Right cardiac atrium (tissue), 5 donors: Measurements from ENCODE around the gene GADD45B. TPM values are rescaled to one million over a fixed set of nuclear protein-coding genes. Genes with fewer than 3 reads are reported as not detected.
"Not testable (repeated sequence)": the region's sequence is repeated elsewhere in the genome, so short reads cannot be mapped to it uniquely, and the experiment has no call there.

Experiments used
- ATAC-seq, 2 donors: fragments of 200-7000 bp; cut with Tn5 transposase; one replicate each; pipeline versions ENCODE4 v1.8.0 to v1.9.1; 2020; ENCODE audit warnings: moderate library complexity in 2 of 2, mild to moderate bottlenecking in 1 of 2
- DNase-seq, 3 donors: peaks; one replicate each; pipeline ENCODE4 v3.0.0-alpha.2; 2020
- H3K27ac ChIP-seq: one replicate; pipeline ENCODE4 v1.5.1; 2013; ENCODE audit warnings: mild to moderate bottlenecking, low read length, control low read depth, moderate library complexity
- H3K27me3 ChIP-seq: one replicate; pipeline ENCODE4 v1.6.1; 2013; ENCODE audit not compliant: control insufficient read depth, insufficient read depth
- H3K4me1 ChIP-seq: one replicate; pipeline ENCODE4 v1.6.1; 2013; ENCODE audit warnings: low read length; ENCODE audit not compliant: control insufficient read depth, insufficient read depth
- H3K4me3 ChIP-seq: one replicate; pipeline ENCODE4 v1.5.1; 2013; ENCODE audit warnings: low read length, control low read depth
- H3K9me3 ChIP-seq: one replicate; pipeline ENCODE4 v1.6.1; 2013; ENCODE audit warnings: low read length; ENCODE audit not compliant: control insufficient read depth
- WGBS: extraction: QIAGEN DNeasy Blood & Tissue Kit; methylation state at CpG from one replicate; pipeline ENCODE4 v1.1.7; 2013; 5-methylcytosine and 5-hydroxymethylcytosine counted together
- intact Hi-C, 4 donors: fragments of 100-400 bp; cut with DNase I; formaldehyde crosslinking; loops; one replicate each; pipeline versions ENCODE4 v1.11.0 to v1.14.0; 2022 to 2023
- microRNA-seq, 2 donors: library from miRNA; unstranded; fragments of <30 nt; microRNA quantifications; one replicate each; pipeline ENCODE4 v1.2.0, GENCODE V29; 2020 to 2021
- polyA plus RNA-seq: library from polyadenylated mRNA; stranded (reverse); fragments of 200-250 nt; gene quantifications from one replicate; pipeline ENCODE4 v1.2.3, GENCODE V29; 2013
- total RNA-seq, 4 donors: library from RNA; stranded (reverse); fragmentation: NEBNext Ultra II Directional; extraction: Animal tissue kit (Norgen Biotek cat#: 25700); gene quantifications; one replicate each; pipeline ENCODE4 v1.2.1, GENCODE V29; 2021
- donor health status: healthy with polysubstance abuse.
- donor health status: DM: no; HTN: yes; CAD: no.
- donor health status: DM: no; HTN: no; CAD: no.
- donor health status: DM: no; HTN: yes; CAD: no; lungs with severe emphysema.
- donor health status: DM: yes; HTN: yes; CAD: no.

The GADD45B gene
- total and polyA plus RNA-seq, 5 donors, result 52.4 to 205 (median 104) TPM

DNA sequence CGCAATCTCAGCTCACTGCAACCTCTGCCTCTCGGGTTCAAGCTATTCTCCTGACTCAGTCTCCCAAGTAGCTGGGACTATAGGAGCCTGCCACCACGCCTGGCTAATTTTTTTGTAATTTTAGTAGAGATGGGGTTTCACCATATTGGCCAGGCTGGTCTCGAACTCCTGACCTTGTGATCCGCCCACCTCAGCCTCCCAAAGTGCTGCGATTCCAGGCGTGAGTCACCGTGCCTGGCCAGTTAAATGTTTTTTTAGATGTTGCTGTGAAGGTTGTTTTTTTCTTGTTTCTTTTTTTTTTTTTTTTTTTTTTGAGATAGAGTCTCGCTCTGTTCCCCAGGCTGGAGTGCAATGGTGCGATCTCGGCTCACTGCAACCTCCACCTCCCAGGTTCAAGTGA is 42.9 kb downstream of the GADD45B start:
- 84% methylated on average over 11 of the region's 11 CpGs for whole genome bisulfite sequencing
- H3K4me3 ChIP-seq, H3K4me1 ChIP-seq, ATAC-seq, DNase-seq, intact Hi-C loops, H3K9me3 ChIP-seq, H3K27ac ChIP-seq, H3K27me3 ChIP-seq: not testable (repeated sequence)

DNA sequence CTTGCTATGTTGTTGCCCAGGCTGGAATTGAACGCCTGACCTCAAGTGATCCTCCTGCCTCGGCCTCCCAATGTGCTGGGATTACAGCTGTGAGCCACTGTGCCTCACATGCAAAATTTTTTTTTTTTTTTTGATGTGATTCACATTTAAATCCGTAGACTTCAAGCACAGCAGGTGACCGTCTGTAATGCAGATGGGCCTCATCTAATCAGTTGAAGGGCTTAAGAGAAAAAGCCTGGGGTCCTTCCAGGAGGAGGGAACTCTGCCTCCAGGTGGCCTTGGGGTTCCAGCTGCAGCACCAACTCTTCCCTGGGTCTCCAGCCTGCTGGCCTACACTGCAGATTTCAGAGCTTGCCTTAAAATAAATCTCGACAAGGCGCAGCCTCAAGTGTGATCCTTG is 43.6 kb downstream of the GADD45B start:
- no peak for ATAC-seq
- no peaks in the 10 kb centered on the region for H3K4me1 ChIP-seq
- no peaks in the 10 kb centered on the region for H3K27me3 ChIP-seq
- no peak overlapping the region for H3K4me3 ChIP-seq
- H3K9me3 ChIP-seq, result no peaks in the 10 kb centered on the region
- intact Hi-C loops, result no loop called here
- no peak overlapping the region for H3K27ac ChIP-seq
- peak in 1 of 3 donors; percentile 8 for DNase-seq
- 90% methylated on average over 6 of the region's 6 CpGs for WGBS

DNA sequence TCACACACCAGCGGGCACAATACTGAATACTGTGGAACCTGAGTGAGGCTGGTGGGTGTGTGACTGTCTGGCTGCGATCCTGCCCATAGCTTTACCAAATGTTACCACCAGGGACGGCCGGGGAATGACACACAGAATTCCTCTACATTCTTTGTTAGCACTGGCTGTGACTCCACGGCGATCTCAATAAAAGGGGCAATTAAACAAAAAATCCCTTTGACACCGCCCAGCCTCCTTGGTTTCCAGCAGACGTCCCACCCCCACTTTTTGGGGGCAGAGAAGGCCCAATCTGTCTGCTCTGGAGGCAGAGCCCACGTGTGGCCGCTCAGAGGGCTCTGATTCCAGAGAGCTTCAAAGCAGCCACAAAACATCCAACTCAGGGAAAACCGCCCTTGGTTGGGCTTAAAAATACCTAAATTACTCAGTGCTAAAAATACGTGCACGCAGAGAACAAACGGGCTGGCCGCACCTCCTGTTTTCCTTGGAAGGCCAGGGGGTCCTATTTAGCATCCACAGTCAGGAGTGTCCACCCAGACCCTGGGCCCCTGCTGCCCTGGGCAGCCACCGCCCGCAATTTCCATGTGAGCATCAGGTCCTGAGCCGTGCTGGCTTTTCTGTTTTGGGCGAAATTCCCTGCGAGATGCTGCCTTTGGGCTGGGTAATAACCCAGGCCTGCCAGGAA is 47.8 kb downstream of the GADD45B start:
- Histone ChIP-seq H3K4me1 (no peaks in the 10 kb centered on the region), H3K4me3 (no peak overlapping the region), H3K9me3 (no peaks in the 10 kb centered on the region), H3K27me3 (no peaks in the 10 kb centered on the region), H3K27ac (no peak overlapping the region)
- DNase-seq, result peak in 2 of 3 donors; percentile 33 to 39
- 63% methylated on average over 20 of the region's 20 CpGs for WGBS
- no peak for ATAC-seq
- intact Hi-C loops, result no loop called here

DNA sequence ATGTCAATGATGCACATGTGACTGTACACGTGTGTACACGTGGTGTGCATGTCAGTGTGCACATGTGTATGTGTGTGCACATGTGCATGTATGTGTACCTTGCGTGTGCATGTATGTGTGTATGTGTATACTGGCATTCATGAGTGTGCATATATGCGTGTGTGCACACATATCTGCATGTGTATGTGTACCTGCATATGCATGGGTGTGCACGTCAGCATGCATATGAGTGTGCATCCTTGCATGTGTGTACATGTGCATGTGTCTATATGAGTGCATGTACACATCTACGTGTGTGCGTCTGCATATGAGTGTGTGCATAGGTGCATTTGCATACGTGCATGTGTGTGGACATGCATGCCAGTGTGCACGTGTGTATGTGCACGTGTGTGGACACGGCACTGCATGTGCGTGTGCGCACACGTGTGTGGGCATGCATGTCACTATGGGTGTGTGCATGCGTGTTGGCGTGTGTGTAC is 48.5 kb downstream of the GADD45B start:
- Histone ChIP-seq H3K4me1 (no peaks in the 10 kb centered on the region), H3K27me3 (no peaks in the 10 kb centered on the region), H3K27ac (no peak overlapping the region), H3K9me3 (no peaks in the 10 kb centered on the region), H3K4me3 (no peak overlapping the region)
- 93% methylated on average over 16 of the region's 16 CpGs for WGBS
- DNase-seq (no peak), ATAC-seq (peak in 1 of 2 donors; percentile 8)
- intact Hi-C loops, result no loop called here

DNA sequence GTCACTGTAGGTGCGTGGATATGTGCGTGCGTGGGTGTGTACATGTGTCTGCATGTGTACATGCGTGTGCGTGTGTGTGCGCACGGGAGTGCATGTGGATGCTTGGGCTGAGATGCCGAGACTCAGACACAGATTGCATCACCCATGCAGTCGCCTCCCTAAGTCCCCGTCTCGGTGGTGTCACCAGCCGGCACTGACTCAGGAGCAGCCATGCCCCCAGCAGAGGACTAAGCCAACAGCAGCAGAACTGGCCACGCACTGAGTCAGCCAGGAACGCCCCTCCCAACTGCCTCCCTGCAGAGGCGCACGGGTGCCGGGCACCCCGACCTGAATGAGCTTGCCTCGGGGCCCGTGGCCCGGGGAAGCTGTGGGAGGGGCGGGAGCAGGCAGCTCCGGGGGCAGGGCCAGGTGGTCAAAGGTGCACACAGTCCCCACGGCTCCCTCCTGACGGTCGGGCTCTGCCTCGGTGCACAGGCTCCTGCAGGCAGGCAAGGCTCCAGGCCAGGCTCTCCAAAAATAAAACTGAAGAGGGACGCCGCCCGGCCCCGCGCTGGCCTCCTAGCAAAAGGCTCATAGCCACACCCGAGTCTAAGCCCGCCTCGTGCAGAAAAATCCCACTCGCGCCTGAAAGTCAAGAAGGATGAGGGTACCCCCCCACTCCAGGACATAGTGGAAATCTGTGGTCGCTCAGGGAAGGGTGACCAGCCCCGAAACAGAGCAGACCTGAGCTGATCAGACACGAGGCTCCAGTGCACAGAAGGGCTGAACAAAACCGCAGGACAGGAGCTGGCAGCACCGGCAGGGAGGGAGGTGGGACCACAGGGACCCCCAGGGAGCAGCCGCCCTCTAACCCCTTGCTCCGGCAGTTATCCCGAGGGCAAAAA is 49.2 kb downstream of the GADD45B start:
- intact Hi-C loops, result no loop called here
- Histone ChIP-seq H3K27me3 (no peaks in the 10 kb centered on the region), H3K27ac (no peak overlapping the region), H3K4me3 (no peak overlapping the region), H3K4me1 (no peaks in the 10 kb centered on the region), H3K9me3 (no peaks in the 10 kb centered on the region)
- ATAC-seq, result peak; percentile 31 to 33
- 49% methylated on average over 45 of the region's 45 CpGs for WGBS
- peak; percentile 39 to 72 (median 69) for DNase-seq

DNA sequence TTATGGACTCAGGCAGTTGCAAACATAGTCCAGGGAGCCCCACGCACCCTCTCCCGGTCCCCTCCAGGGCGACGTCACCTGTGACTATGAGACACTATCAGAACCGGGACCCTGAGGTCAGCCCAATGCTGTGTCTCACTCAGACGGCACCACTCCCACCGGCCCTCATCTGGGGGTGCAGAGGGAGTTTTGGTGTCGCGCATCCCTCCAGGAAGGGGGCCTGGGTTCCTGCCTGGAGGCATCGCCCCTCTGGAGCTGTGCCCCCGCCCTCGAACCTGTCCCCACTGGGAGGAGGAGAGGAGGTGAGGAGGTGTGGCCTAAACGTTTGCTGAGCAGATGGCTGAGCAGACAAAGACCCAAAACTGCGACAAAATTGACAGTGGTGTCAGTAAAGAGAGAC is 51.2 kb downstream of the GADD45B start:
- peak in 2 of 3 donors; percentile 17 to 47 for DNase-seq
- H3K4me1 ChIP-seq, result no peaks in the 10 kb centered on the region
- no peaks in the 10 kb centered on the region for H3K9me3 ChIP-seq
- H3K27ac ChIP-seq, result no peak overlapping the region
- ATAC-seq, result no peak
- no peaks in the 10 kb centered on the region for H3K27me3 ChIP-seq
- no peak overlapping the region for H3K4me3 ChIP-seq
- 88% methylated on average over 14 of the region's 14 CpGs for WGBS
- intact Hi-C loops, result no loop called here

DNA sequence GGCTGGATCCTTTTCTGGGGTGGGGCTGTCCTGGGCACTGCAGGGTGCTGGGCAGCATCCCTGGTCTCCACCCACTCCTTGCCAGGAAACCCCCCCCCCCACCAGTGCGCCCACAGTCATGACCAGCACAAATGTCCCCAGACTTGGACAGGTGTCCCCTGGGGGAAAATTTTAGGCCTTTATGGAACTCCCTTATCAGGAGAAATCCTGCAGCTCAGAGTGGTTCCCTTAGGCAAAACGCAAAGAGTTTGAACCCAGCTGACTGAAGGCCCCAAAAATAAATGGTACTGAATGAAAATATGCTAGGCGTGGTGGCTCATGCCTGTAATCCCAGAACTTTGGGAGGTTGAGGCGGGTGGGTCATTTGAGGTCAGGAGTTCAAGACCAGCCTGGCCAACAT is 51.8 kb downstream of the GADD45B start:
- DNase-seq (peak in 1 of 3 donors; percentile 35), ATAC-seq (peak in 1 of 2 donors; percentile 16)
- WGBS, result 88% methylated on average over 4 of the region's 4 CpGs
- Histone ChIP-seq H3K4me1 (no peaks in the 10 kb centered on the region), H3K27me3 (no peaks in the 10 kb centered on the region), H3K4me3 (no peak overlapping the region), H3K9me3 (no peaks in the 10 kb centered on the region), H3K27ac (no peak overlapping the region)
- intact Hi-C loops, result no loop called here

Small RNA genes within 50 kb of the gene (microRNA-seq; reads per million reads assigned to microRNA genes)
- 0 reads per million in 2 donors for gene MIR7108

Other genes starting within 250 kb of the GADD45B start
- 10 to 100 TPM; 39.9 to 51.8 (median 45.8) TPM for gene PLEKHJ1, start 239.8 kb upstream of the GADD45B start, total RNA-seq
- 65.2 TPM for gene PLEKHJ1, start 239.8 kb upstream of the GADD45B start, polyA plus RNA-seq
- 10 to 100 TPM; 30.0 to 34.9 (median 33.1) TPM for gene SF3A2, start 239.3 kb upstream of the GADD45B start, total RNA-seq
- gene SF3A2, start 239.3 kb upstream of the GADD45B start, polyA plus RNA-seq, result 26.4 TPM
- gene AMH, start 226.8 kb upstream of the GADD45B start, total RNA-seq, result 1 to 10 TPM in 2 of 4 donors, under 1 TPM in 2; 0.31 to 1.6 (median 1.1) TPM
- 0.36 TPM for gene AMH, start 226.8 kb upstream of the GADD45B start, polyA plus RNA-seq
- gene JSRP1, start 219.7 kb upstream of the GADD45B start, total RNA-seq, result not detected
- 0.75 TPM for gene JSRP1, start 219.7 kb upstream of the GADD45B start, polyA plus RNA-seq
- 1 to 10 TPM; 1.0 to 3.1 (median 1.7) TPM for gene PEAK3, start 194.0 kb upstream of the GADD45B start, total RNA-seq
- gene PEAK3, start 194.0 kb upstream of the GADD45B start, polyA plus RNA-seq, result 0.84 TPM
- gene LINGO3, start 168.0 kb upstream of the GADD45B start, total RNA-seq, result not detected
- gene LINGO3, start 168.0 kb upstream of the GADD45B start, polyA plus RNA-seq, result not detected
- gene LSM7, start 147.5 kb upstream of the GADD45B start, total RNA-seq, result 10 to 100 TPM; 33.0 to 49.9 (median 41.4) TPM
- 123 TPM for gene LSM7, start 147.5 kb upstream of the GADD45B start, polyA plus RNA-seq
- gene SPPL2B, start 147.4 kb upstream of the GADD45B start, total RNA-seq, result 10 to 100 TPM; 27.1 to 40.2 (median 31.8) TPM
- gene SPPL2B, start 147.4 kb upstream of the GADD45B start, polyA plus RNA-seq, result 28.1 TPM
- gene TMPRSS9, start 115.9 kb upstream of the GADD45B start, total RNA-seq, result under 1 TPM in 2 of 4 donors, not detected in 2; 0.09 to 0.12 TPM
- gene TMPRSS9, start 115.9 kb upstream of the GADD45B start, polyA plus RNA-seq, result not detected
- 10 to 100 TPM; 73.9 to 91.2 (median 81.2) TPM for gene TIMM13, start 48.5 kb upstream of the GADD45B start, total RNA-seq
- 69.6 TPM for gene TIMM13, start 48.5 kb upstream of the GADD45B start, polyA plus RNA-seq
- 10 to 100 TPM in 3 of 4 donors, 1 to 10 TPM in 1; 9.6 to 21.6 (median 14.9) TPM for gene LMNB2, start 19.2 kb upstream of the GADD45B start, total RNA-seq
- gene LMNB2, start 19.2 kb upstream of the GADD45B start, polyA plus RNA-seq, result 12.1 TPM
- 10 to 100 TPM; 40.2 to 58.2 (median 48.6) TPM for gene GNG7, start 226.6 kb downstream of the GADD45B start, total RNA-seq
- gene GNG7, start 226.6 kb downstream of the GADD45B start, polyA plus RNA-seq, result 25.4 TPM
- 100 to 1,000 TPM; 160 to 176 (median 172) TPM for gene DIRAS1, start 245.2 kb downstream of the GADD45B start, total RNA-seq
- 155 TPM for gene DIRAS1, start 245.2 kb downstream of the GADD45B start, polyA plus RNA-seq